WTC11 (cell line): ENCODE measurements around the gene EFNA5. TPM values are rescaled to one million over a fixed set of nuclear protein-coding genes. Genes with fewer than 3 reads are reported as not detected.

Experiments
- ATAC-seq: fragments of 200-7000 bp; cut with Tn5 transposase; 2 replicates; pipeline ENCODE4 v1.10.0; 2021; ENCODE audit warnings: mild to moderate bottlenecking, moderate library complexity
- CTCF ChIA-PET: fragments of 300-600 bp; sonication (Branson Sonifier 250); formaldehyde crosslinking; loops from one replicate; lab custom pipeline; 2021; ENCODE audit warnings: antibody characterized with exemption; lab: Charles Lee
- POLR2A ChIA-PET: fragments of 350-600 bp; sonication (Branson Sonifier 250); formaldehyde crosslinking; loops from one replicate; lab custom pipeline; 2021; ENCODE audit warnings: antibody characterized with exemption; lab: Charles Lee
- DNase-seq: peaks from one replicate; pipeline ENCODE4 v3.0.0; 2021; ENCODE audit warnings: low spot score
- H3K27ac Mint-ChIP-seq: 2 replicates; pipeline ENCODE4 v1.8.0; 2021; ENCODE audit warnings: mixed read lengths
- H3K27me3 Mint-ChIP-seq: 2 replicates; pipeline ENCODE4 v1.8.0; 2021; ENCODE audit warnings: low read depth, mild to moderate bottlenecking, moderate library complexity, mixed read lengths
- H3K36me3 Mint-ChIP-seq: 2 replicates; pipeline ENCODE4 v1.8.0; 2021; ENCODE audit warnings: mixed read lengths
- H3K4me1 Mint-ChIP-seq: 2 replicates; pipeline ENCODE4 v1.8.0; 2022; ENCODE audit warnings: mixed read lengths
- H3K4me3 Mint-ChIP-seq: 2 replicates; pipeline ENCODE4 v1.8.0; 2021; ENCODE audit warnings: mild to moderate bottlenecking, moderate library complexity, mixed read lengths
- H3K9me3 Mint-ChIP-seq: 2 replicates; pipeline ENCODE4 v1.8.0; 2021; ENCODE audit warnings: mixed read lengths
- AR ChIP-seq: fragments of 250-450 bp; sonication (Bioruptor Pico); IDR thresholded peaks from 2 replicates; pipeline ENCODE4 v1.9.0; 2021; ENCODE audit warnings: mild to moderate bottlenecking
- CBFB ChIP-seq: sonication (generic); formaldehyde crosslinking; IDR thresholded peaks from 2 replicates; pipeline ENCODE4 v1.8.1; 2022; ENCODE audit warnings: mild to moderate bottlenecking, low read depth, missing genetic modification reagents
- CREB1 ChIP-seq: sonication (generic); formaldehyde crosslinking; IDR thresholded peaks from 2 replicates; pipeline ENCODE4 v1.8.0; 2023; ENCODE audit warnings: mild to moderate bottlenecking, missing genetic modification reagents
- E2F1 ChIP-seq: sonication (generic); formaldehyde crosslinking; IDR thresholded peaks from 2 replicates; pipeline ENCODE4 v1.8.0; 2022; ENCODE audit warnings: mild to moderate bottlenecking, missing genetic modification reagents
- ESRRA ChIP-seq: sonication (generic); formaldehyde crosslinking; IDR thresholded peaks from 2 replicates; pipeline ENCODE4 v1.8.1; 2022; ENCODE audit warnings: mild to moderate bottlenecking, missing genetic modification reagents, borderline replicate concordance
- FOXJ3 ChIP-seq: sonication (generic); formaldehyde crosslinking; IDR thresholded peaks from 2 replicates; pipeline ENCODE4 v1.9.0; 2021; ENCODE audit warnings: missing genetic modification reagents, mild to moderate bottlenecking, borderline replicate concordance
- GRHL2 ChIP-seq: fragments of 250-450 bp; sonication (Bioruptor Pico); IDR thresholded peaks from 2 replicates; pipeline ENCODE4 v1.8.0; 2022; ENCODE audit warnings: mild to moderate bottlenecking, moderate library complexity; ENCODE audit not compliant: insufficient replicate concordance, severe bottlenecking
- JUN ChIP-seq: sonication (generic); formaldehyde crosslinking; IDR thresholded peaks from 2 replicates; pipeline ENCODE4 v1.8.0; 2023; ENCODE audit warnings: mild to moderate bottlenecking, missing genetic modification reagents
- NR2C2 ChIP-seq: sonication (generic); formaldehyde crosslinking; IDR thresholded peaks from 2 replicates; pipeline ENCODE4 v1.8.0; 2022; ENCODE audit warnings: mild to moderate bottlenecking, missing genetic modification reagents
- SOX15 ChIP-seq: fragments of 250-450 bp; sonication (Bioruptor Pico); IDR thresholded peaks from 2 replicates; pipeline ENCODE4 v1.9.0; 2021; ENCODE audit warnings: mild to moderate bottlenecking
- ZNF121 ChIP-seq: sonication (generic); formaldehyde crosslinking; IDR thresholded peaks from 2 replicates; pipeline ENCODE4 v1.8.0; 2023; ENCODE audit warnings: missing genetic modification reagents
- ZNF396 ChIP-seq: fragments of 250-450 bp; sonication (Bioruptor Pico); IDR thresholded peaks from 2 replicates; pipeline ENCODE4 v1.8.0; 2021; ENCODE audit warnings: mild to moderate bottlenecking, moderate library complexity, borderline replicate concordance
- ZNF425 ChIP-seq: fragments of 250-450 bp; sonication (Bioruptor Pico); conservative IDR thresholded peaks from 2 replicates; pipeline ENCODE4 v1.9.0; 2021; ENCODE audit warnings: mild to moderate bottlenecking
- total RNA-seq: library from RNA; stranded (reverse); gene quantifications from 3 replicates; pipeline ENCODE4 v1.2.3, GENCODE V29; 2021
- TF ChIP-seq, protein P1 (sequence below): sonication (generic); formaldehyde crosslinking; IDR thresholded peaks from 2 replicates; pipeline ENCODE4 v1.8.1; 2023; ENCODE audit warnings: mild to moderate bottlenecking, missing genetic modification reagents
- TF ChIP-seq, protein P2 (sequence below): sonication (generic); formaldehyde crosslinking; IDR thresholded peaks from 2 replicates; pipeline ENCODE4 v1.8.1; 2023; ENCODE audit warnings: mild to moderate bottlenecking, moderate library complexity, missing genetic modification reagents
- TF ChIP-seq, protein P3 (sequence below): fragments of 250-450 bp; sonication (Bioruptor Pico); IDR thresholded peaks from 2 replicates; pipeline ENCODE4 v1.8.0; 2021; ENCODE audit warnings: mild to moderate bottlenecking
- TF ChIP-seq, protein P4 (sequence below): sonication (generic); formaldehyde crosslinking; IDR thresholded peaks from 2 replicates; pipeline ENCODE4 v1.8.1; 2023; ENCODE audit warnings: mild to moderate bottlenecking, missing genetic modification reagents, moderate library complexity
- TF ChIP-seq, protein P5 (sequence below): fragments of 250-450 bp; sonication (Bioruptor Pico); IDR thresholded peaks from 2 replicates; pipeline ENCODE4 v1.9.0; 2021; ENCODE audit warnings: moderate library complexity, mild to moderate bottlenecking, inconsistent platforms, borderline replicate concordance

EFNA5 gene
- total RNA-seq, 1 experiment from 2014 or later = 17.4 TPM

GRCh38 chr5:107576155-107576554 is 94.6 kb downstream of the EFNA5 start:
- Mint-ChIP-seq H3K4me3 (no peak overlapping the region), H3K27ac (0 out of 2 replicates have a peak overlapping the region, but pooled peaks have one; percentile 20), H3K27me3 (no peaks in the 10 kb centered on the region; the same call in 1 of the 2 replicates), H3K9me3 (no peaks in the 10 kb centered on the region), H3K4me1 (peaks cover 76% of the 10 kb centered on the region), H3K36me3 (no peaks in the 10 kb centered on the region)
- TF ChIP-seq ZNF121 (no peak), CBFB (CRISPR knock-in tag) (no peak), ESRRA (no peak), CREB1 (no peak), SOX15 (CRISPR knock-in tag) (no peak), JUN (CRISPR knock-in tag) (no peak), E2F1 (CRISPR knock-in tag) (no peak), ZNF425 (CRISPR knock-in tag) (no peak), GRHL2 (no peak), ZNF396 (CRISPR knock-in tag) (no peak), FOXJ3 (no peak), AR (CRISPR knock-in tag) (no peak), NR2C2 (CRISPR knock-in tag) (no peak)
- TF ChIP-seq, protein P1, sequence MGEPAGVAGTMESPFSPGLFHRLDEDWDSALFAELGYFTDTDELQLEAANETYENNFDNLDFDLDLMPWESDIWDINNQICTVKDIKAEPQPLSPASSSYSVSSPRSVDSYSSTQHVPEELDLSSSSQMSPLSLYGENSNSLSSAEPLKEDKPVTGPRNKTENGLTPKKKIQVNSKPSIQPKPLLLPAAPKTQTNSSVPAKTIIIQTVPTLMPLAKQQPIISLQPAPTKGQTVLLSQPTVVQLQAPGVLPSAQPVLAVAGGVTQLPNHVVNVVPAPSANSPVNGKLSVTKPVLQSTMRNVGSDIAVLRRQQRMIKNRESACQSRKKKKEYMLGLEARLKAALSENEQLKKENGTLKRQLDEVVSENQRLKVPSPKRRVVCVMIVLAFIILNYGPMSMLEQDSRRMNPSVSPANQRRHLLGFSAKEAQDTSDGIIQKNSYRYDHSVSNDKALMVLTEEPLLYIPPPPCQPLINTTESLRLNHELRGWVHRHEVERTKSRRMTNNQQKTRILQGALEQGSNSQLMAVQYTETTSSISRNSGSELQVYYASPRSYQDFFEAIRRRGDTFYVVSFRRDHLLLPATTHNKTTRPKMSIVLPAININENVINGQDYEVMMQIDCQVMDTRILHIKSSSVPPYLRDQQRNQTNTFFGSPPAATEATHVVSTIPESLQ (CRISPR knock-in tag) = no peak
- TF ChIP-seq, protein P2, sequence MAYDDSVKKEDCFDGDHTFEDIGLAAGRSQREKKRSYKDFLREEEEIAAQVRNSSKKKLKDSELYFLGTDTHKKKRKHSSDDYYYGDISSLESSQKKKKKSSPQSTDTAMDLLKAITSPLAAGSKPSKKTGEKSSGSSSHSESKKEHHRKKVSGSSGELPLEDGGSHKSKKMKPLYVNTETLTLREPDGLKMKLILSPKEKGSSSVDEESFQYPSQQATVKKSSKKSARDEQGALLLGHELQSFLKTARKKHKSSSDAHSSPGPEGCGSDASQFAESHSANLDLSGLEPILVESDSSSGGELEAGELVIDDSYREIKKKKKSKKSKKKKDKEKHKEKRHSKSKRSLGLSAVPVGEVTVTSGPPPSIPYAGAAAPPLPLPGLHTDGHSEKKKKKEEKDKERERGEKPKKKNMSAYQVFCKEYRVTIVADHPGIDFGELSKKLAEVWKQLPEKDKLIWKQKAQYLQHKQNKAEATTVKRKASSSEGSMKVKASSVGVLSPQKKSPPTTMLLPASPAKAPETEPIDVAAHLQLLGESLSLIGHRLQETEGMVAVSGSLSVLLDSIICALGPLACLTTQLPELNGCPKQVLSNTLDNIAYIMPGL (CRISPR knock-in tag) = no peak
- TF ChIP-seq, protein P3, sequence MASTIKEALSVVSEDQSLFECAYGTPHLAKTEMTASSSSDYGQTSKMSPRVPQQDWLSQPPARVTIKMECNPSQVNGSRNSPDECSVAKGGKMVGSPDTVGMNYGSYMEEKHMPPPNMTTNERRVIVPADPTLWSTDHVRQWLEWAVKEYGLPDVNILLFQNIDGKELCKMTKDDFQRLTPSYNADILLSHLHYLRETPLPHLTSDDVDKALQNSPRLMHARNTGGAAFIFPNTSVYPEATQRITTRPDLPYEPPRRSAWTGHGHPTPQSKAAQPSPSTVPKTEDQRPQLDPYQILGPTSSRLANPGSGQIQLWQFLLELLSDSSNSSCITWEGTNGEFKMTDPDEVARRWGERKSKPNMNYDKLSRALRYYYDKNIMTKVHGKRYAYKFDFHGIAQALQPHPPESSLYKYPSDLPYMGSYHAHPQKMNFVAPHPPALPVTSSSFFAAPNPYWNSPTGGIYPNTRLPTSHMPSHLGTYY = no peak
- TF ChIP-seq, protein P4, sequence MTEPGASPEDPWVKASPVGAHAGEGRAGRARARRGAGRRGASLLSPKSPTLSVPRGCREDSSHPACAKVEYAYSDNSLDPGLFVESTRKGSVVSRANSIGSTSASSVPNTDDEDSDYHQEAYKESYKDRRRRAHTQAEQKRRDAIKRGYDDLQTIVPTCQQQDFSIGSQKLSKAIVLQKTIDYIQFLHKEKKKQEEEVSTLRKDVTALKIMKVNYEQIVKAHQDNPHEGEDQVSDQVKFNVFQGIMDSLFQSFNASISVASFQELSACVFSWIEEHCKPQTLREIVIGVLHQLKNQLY (CRISPR knock-in tag) = no peak
- TF ChIP-seq, protein P5, sequence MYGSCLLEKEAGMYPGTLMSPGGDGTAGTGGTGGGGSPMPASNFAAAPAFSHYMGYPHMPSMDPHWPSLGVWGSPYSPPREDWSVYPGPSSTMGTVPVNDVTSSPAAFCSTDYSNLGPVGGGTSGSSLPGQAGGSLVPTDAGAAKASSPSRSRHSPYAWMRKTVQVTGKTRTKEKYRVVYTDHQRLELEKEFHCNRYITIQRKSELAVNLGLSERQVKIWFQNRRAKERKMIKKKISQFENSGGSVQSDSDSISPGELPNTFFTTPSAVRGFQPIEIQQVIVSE (CRISPR knock-in tag) = no peak
- CTCF ChIA-PET = no interaction called here
- POLR2A ChIA-PET = no interaction called here
- DNase-seq (no peak), ATAC-seq (no peak)
